Neural cell (in vitro differentiated cells): Measurements from ENCODE around the gene FOSL2. TPM values are rescaled to one million over a fixed set of nuclear protein-coding genes. Genes with fewer than 3 reads are reported as not detected.

Experiments
- H2AFZ ChIP-seq: fragments of 200-600, 300-800 bp; sonication (generic), shearing (Covaris generic); 2 replicates; pipeline ENCODE4 v1.6.0; 2014; ENCODE audit warnings: low read depth, mild to moderate bottlenecking, antibody characterized with exemption, low read length, moderate library complexity
- H3F3A ChIP-seq: fragments of 200-600 bp; shearing (Covaris generic); 2 replicates; pipeline ENCODE4 v1.6.1; 2016; ENCODE audit warnings: mild to moderate bottlenecking, moderate library complexity, mixed read lengths, antibody characterized with exemption, low read length; ENCODE audit not compliant: insufficient read depth, poor library complexity, severe bottlenecking
- H3K27ac ChIP-seq: fragments of 200-600, 300-800 bp; sonication (generic), shearing (Covaris generic); 2 replicates; pipeline ENCODE4 v1.5.1; 2014; ENCODE audit warnings: mild to moderate bottlenecking, low read length, moderate library complexity
- H3K27me3 ChIP-seq: fragments of 300-800, 200-600 bp; sonication (generic), shearing (Covaris generic); 2 replicates; pipeline ENCODE4 v1.6.0; 2014; ENCODE audit warnings: mild to moderate bottlenecking, low read depth, low read length, moderate library complexity; ENCODE audit not compliant: insufficient read depth
- H3K36me3 ChIP-seq: fragments of 300-800, 200-600 bp; sonication (generic), shearing (Covaris generic); 2 replicates; pipeline ENCODE4 v1.5.1; 2014; ENCODE audit warnings: mild to moderate bottlenecking, antibody characterized with exemption, low read length, moderate library complexity; ENCODE audit not compliant: insufficient read depth
- H3K4me2 ChIP-seq: fragments of 300-800, 200-600 bp; sonication (generic), shearing (Covaris generic); 2 replicates; pipeline ENCODE4 v1.6.0; 2014; ENCODE audit warnings: mild to moderate bottlenecking, low read length
- H3K4me3 ChIP-seq: fragments of 300-800, 200-600 bp; sonication (generic), shearing (Covaris generic); 2 replicates; pipeline ENCODE4 v1.5.1; 2014; ENCODE audit warnings: mild to moderate bottlenecking, low read length, moderate library complexity
- H3K79me2 ChIP-seq: fragments of 200-600 bp; shearing (Covaris generic); replicated peaks from 2 replicates; pipeline ENCODE4 v1.6.0; 2014; ENCODE audit warnings: mild to moderate bottlenecking, low read length, moderate library complexity; ENCODE audit not compliant: insufficient read depth
- H3K9ac ChIP-seq: fragments of 300-800, 200-600 bp; sonication (generic), shearing (Covaris generic); 2 replicates; pipeline ENCODE4 v1.6.1; 2016; ENCODE audit warnings: mild to moderate bottlenecking, low read length, mixed read lengths
- H3K9me2 ChIP-seq: fragments of 200-600 bp; shearing (Covaris generic); 2 replicates; pipeline ENCODE4 v1.6.1; 2016; ENCODE audit warnings: mild to moderate bottlenecking, low read length, mixed read lengths; ENCODE audit not compliant: insufficient read depth
- H3K9me3 ChIP-seq: fragments of 200-600, 300-800 bp; sonication (generic), shearing (Covaris generic); 2 replicates; pipeline ENCODE4 v1.6.1; 2016; ENCODE audit warnings: mild to moderate bottlenecking, mixed run types, low read length, moderate library complexity, mixed read lengths
- H4K20me1 ChIP-seq: fragments of 200-600 bp; shearing (Covaris generic); 2 replicates; pipeline ENCODE4 v1.6.1; 2016; ENCODE audit warnings: mild to moderate bottlenecking, mixed run types; ENCODE audit not compliant: insufficient read depth
- CTCF ChIP-seq: fragments of 450-650 bp; IDR thresholded peaks from 2 replicates; pipeline ENCODE4 v1.5.1; 2014; ENCODE audit warnings: antibody characterized with exemption, mild to moderate bottlenecking, moderate library complexity; ENCODE audit not compliant: poor library complexity, severe bottlenecking
- EP300 ChIP-seq: fragments of 450-650 bp; conservative IDR thresholded peaks from 2 replicates; pipeline ENCODE4 v1.6.1; 2014; ENCODE audit warnings: antibody characterized with exemption, mild to moderate bottlenecking, moderate library complexity; ENCODE audit not compliant: poor library complexity, severe bottlenecking
- EZH2 ChIP-seq: fragments of 200-600, 300-800 bp; shearing (Covaris generic), sonication (generic); IDR thresholded peaks from 2 replicates; pipeline ENCODE4 v1.6.1; 2014; ENCODE audit warnings: antibody characterized with exemption, low read length, borderline replicate concordance, mild to moderate bottlenecking; ENCODE audit not compliant: insufficient read depth, poor library complexity, severe bottlenecking
- MXI1 ChIP-seq: fragments of 450-650 bp; conservative IDR thresholded peaks from 2 replicates; pipeline ENCODE4 v1.6.1; 2014; ENCODE audit warnings: antibody characterized with exemption, mild to moderate bottlenecking; ENCODE audit not compliant: poor library complexity, severe bottlenecking
- POLR2AphosphoS5 ChIP-seq: IDR thresholded peaks from 2 replicates; pipeline ENCODE4 v1.6.1; 2012
- RAD21 ChIP-seq: fragments of 450-650 bp; conservative IDR thresholded peaks from 2 replicates; pipeline ENCODE4 v1.6.1; 2014; ENCODE audit warnings: antibody characterized with exemption, mild to moderate bottlenecking, moderate library complexity
- SMC3 ChIP-seq: fragments of 450-650 bp; conservative IDR thresholded peaks from 2 replicates; pipeline ENCODE4 v1.6.1; 2014; ENCODE audit warnings: antibody characterized with exemption, mild to moderate bottlenecking, moderate library complexity; ENCODE audit not compliant: poor library complexity
- TAF1 ChIP-seq: IDR thresholded peaks from 2 replicates; pipeline ENCODE4 v1.6.1; 2012; ENCODE audit warnings: low read depth
- polyA plus RNA-seq: library from polyadenylated mRNA; depleted of rRNA; stranded (reverse); fragments of >200 nt; gene quantifications from 2 replicates; pipeline ENCODE4 v1.2.3, GENCODE V29; 2014
- TF ChIP-seq, protein P1 (sequence below): IDR thresholded peaks from 2 replicates; pipeline ENCODE4 v1.6.1; 2012; ENCODE audit warnings: borderline replicate concordance

Gene FOSL2
- polyA plus RNA-seq, 1 donor from 2014 or later, result 2.8 TPM

DNA sequence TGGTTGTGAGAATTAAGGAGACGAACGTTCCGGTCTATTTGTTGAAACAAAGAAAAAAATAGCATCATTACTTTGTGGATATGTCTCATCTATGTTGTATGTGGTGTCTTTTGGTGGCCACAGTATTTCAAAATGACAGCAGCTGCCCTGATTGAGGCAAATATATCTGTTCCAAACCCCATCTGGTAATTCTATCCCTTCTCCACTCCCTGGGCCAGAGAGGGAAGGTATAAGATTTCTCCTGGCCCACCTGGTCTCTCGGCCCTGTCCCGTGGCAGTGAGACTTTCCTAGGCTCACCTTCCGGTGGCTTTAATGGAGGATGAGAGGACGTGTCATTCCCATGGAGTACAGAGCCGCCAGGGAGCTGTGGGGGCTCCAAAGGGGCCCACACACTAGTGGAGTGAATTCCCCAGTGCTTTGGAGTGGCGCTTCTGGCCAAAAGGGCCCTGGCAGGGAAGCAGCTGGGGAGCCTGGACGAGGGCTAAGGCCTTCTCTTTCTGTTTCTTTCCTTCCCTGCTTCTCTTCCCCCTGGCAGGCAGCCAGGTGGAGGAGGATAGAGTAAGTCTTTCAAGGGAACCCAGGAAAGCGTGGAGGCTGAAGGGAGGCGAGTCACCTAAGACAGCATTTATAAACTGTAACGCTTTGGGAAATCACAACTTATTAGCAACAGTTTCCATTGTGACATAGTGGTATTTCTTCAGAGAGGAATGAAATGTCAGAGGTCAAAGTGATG, 5.6 kb downstream of the FOSL2 start:
- no peaks in the 10 kb centered on the region for H3K36me3 ChIP-seq
- no peak overlapping the region for H3K4me2 ChIP-seq
- H3K9me2 ChIP-seq, result no peaks in the 10 kb centered on the region
- no peaks in the 10 kb centered on the region for H4K20me1 ChIP-seq
- no peak overlapping the region for H3K4me3 ChIP-seq
- H3K79me2 ChIP-seq, result peaks cover 7% of the 10 kb centered on the region
- TF ChIP-seq TAF1, result no peak
- TF ChIP-seq EP300, result no peak
- TF ChIP-seq EZH2, result no peak
- no peak for TF ChIP-seq MXI1
- TF ChIP-seq SMC3, result no peak
- TF ChIP-seq, protein P1, sequence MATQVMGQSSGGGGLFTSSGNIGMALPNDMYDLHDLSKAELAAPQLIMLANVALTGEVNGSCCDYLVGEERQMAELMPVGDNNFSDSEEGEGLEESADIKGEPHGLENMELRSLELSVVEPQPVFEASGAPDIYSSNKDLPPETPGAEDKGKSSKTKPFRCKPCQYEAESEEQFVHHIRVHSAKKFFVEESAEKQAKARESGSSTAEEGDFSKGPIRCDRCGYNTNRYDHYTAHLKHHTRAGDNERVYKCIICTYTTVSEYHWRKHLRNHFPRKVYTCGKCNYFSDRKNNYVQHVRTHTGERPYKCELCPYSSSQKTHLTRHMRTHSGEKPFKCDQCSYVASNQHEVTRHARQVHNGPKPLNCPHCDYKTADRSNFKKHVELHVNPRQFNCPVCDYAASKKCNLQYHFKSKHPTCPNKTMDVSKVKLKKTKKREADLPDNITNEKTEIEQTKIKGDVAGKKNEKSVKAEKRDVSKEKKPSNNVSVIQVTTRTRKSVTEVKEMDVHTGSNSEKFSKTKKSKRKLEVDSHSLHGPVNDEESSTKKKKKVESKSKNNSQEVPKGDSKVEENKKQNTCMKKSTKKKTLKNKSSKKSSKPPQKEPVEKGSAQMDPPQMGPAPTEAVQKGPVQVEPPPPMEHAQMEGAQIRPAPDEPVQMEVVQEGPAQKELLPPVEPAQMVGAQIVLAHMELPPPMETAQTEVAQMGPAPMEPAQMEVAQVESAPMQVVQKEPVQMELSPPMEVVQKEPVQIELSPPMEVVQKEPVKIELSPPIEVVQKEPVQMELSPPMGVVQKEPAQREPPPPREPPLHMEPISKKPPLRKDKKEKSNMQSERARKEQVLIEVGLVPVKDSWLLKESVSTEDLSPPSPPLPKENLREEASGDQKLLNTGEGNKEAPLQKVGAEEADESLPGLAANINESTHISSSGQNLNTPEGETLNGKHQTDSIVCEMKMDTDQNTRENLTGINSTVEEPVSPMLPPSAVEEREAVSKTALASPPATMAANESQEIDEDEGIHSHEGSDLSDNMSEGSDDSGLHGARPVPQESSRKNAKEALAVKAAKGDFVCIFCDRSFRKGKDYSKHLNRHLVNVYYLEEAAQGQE, result no peak
- no peak for TF ChIP-seq POLR2AphosphoS5
- no peak for TF ChIP-seq CTCF
- TF ChIP-seq RAD21, result no peak
- no peak overlapping the region for H3K9ac ChIP-seq
- H3F3A ChIP-seq, result no peaks in the 10 kb centered on the region
- no peak overlapping the region for H3K27ac ChIP-seq
- H3K27me3 ChIP-seq, result peaks cover 10% of the 10 kb centered on the region
- H2AFZ ChIP-seq, result no peak overlapping the region
- no peaks in the 10 kb centered on the region for H3K9me3 ChIP-seq

- H4K20me1 ChIP-seq, result no peaks in the 10 kb centered on the region
- H2AFZ ChIP-seq, result no peak overlapping the region
- no peaks in the 10 kb centered on the region for H3K36me3 ChIP-seq
- no peak overlapping the region for H3K4me3 ChIP-seq
- H3K27ac ChIP-seq, result no peak overlapping the region
- H3F3A ChIP-seq, result no peaks in the 10 kb centered on the region
- peaks cover 2% of the 10 kb centered on the region for H3K27me3 ChIP-seq
- TF ChIP-seq EZH2, result no peak
- TF ChIP-seq, protein P1, result no peak
- TF ChIP-seq MXI1, result no peak
- TF ChIP-seq SMC3, result no peak
- no peak for TF ChIP-seq EP300
- TF ChIP-seq RAD21, result no peak
- no peak for TF ChIP-seq CTCF
- TF ChIP-seq TAF1, result no peak
- no peak for TF ChIP-seq POLR2AphosphoS5
- H3K9me3 ChIP-seq, result no peaks in the 10 kb centered on the region
- no peak overlapping the region for H3K4me2 ChIP-seq
- H3K9ac ChIP-seq, result no peak overlapping the region
- peaks cover 7% of the 10 kb centered on the region for H3K79me2 ChIP-seq
- H3K9me2 ChIP-seq, result no peaks in the 10 kb centered on the region
Observed at GRCh38 chr2:28399289-28399688, 6.6 kb downstream of the FOSL2 start.
